H1 (cell line): ENCODE results near the gene CNBD2. TPM values are rescaled to one million over a fixed set of nuclear protein-coding genes. Genes with fewer than 3 reads are reported as not detected.

Experiments used
- CTCF ChIA-PET: fragments of 300-600 bp; sonication (Branson Sonifier 250); formaldehyde crosslinking; loops from one replicate; lab custom pipeline; 2021; ENCODE audit not compliant: partially characterized antibody; lab: Charles Lee
- POLR2A ChIA-PET: fragments of 300-600 bp; sonication (Branson Sonifier 250); formaldehyde crosslinking; loops from one replicate; lab custom pipeline; 2021; ENCODE audit warnings: inconsistent platforms; ENCODE audit not compliant: partially characterized antibody; lab: Charles Lee
- DNase-seq, 2 experiments: peaks; one replicate each; pipeline versions ENCODE4 v3.0.0 to v3.0.0-alpha.2; 2010 to 2022; ENCODE audit warnings: low spot score in 2 of 2, low read depth in 1 of 2, mixed read lengths in 1 of 2
- FAIRE-seq: peaks from 2 replicates; lab custom pipeline; 2011; peaks lifted over from hg19 to GRCh38; lab: Jason Lieb, UNC
- H2AFZ ChIP-seq: 2 replicates; pipeline ENCODE4 v1.8.1; 2012; ENCODE audit warnings: low read length, inconsistent platforms
- H2AK5ac ChIP-seq: 2 replicates; pipeline ENCODE4 v1.6.1; 2013; ENCODE audit warnings: low read depth, low read length
- H2BK120ac ChIP-seq: replicated peaks from 2 replicates; pipeline ENCODE3; 2013; ENCODE audit warnings: low read depth, low read length, inconsistent platforms
- H2BK12ac ChIP-seq: 2 replicates; pipeline ENCODE4 v1.6.1; 2013; ENCODE audit warnings: low read depth, low read length
- H2BK15ac ChIP-seq: 2 replicates; pipeline ENCODE4 v1.6.1; 2013; ENCODE audit warnings: low read length
- H2BK20ac ChIP-seq: 2 replicates; pipeline ENCODE4 v1.6.1; 2013; ENCODE audit warnings: low read length
- H2BK5ac ChIP-seq: 2 replicates; pipeline ENCODE4 v1.6.1; 2013; ENCODE audit warnings: low read depth, low read length
- H3K14ac ChIP-seq: 2 replicates; pipeline ENCODE4 v1.6.1; 2013; ENCODE audit warnings: inconsistent platforms; ENCODE audit not compliant: insufficient read length
- H3K18ac ChIP-seq: 2 replicates; pipeline ENCODE4 v1.6.1; 2013; ENCODE audit warnings: low read length; ENCODE audit errors: extremely low read depth
- H3K23ac ChIP-seq: 2 replicates; pipeline ENCODE4 v1.6.1; 2013; ENCODE audit warnings: inconsistent platforms; ENCODE audit not compliant: insufficient read length
- H3K23me2 ChIP-seq: 2 replicates; pipeline ENCODE4 v1.6.1; 2013; ENCODE audit warnings: low read depth, low read length
- H3K27ac ChIP-seq: 2 replicates; pipeline ENCODE4 v1.6.1; 2011; ENCODE audit warnings: low read depth, low read length, inconsistent platforms
- H3K27me3 ChIP-seq, 4 experiments: replicated peaks in 1 of 4; 1 replicate in 1 of 4; 2 replicates in 3 of 4; pipeline versions ENCODE4 v1.6.1 to v1.8.1; 2011 to 2013; ENCODE audit warnings: low read length in 3 of 4, mild to moderate bottlenecking in 3 of 4, inconsistent platforms in 2 of 4, mixed read lengths in 2 of 4, moderate library complexity in 1 of 4; ENCODE audit not compliant: control insufficient read depth in 3 of 4, insufficient read depth in 3 of 4; ENCODE audit errors: extremely low read depth in 1 of 4
- H3K36me3 ChIP-seq, 4 experiments: 2 replicates each; pipeline versions ENCODE4 v1.6.1 to v1.8.1; 2011 to 2013; ENCODE audit warnings: mild to moderate bottlenecking in 4 of 4, low read length in 3 of 4, moderate library complexity in 2 of 4, control low read depth in 1 of 4, inconsistent platforms in 1 of 4; ENCODE audit not compliant: insufficient read depth in 4 of 4, control insufficient read depth in 2 of 4
- H3K4ac ChIP-seq: replicated peaks from 2 replicates; pipeline ENCODE3; 2013; ENCODE audit warnings: low read length, low read depth, mixed read lengths, inconsistent platforms; ENCODE audit not compliant: insufficient read length
- H3K4me1 ChIP-seq, 4 experiments: replicated peaks in 1 of 4; 1 replicate in 1 of 4; 2 replicates in 3 of 4; pipeline versions ENCODE4 v1.6.1 to v1.8.1; 2011 to 2013; ENCODE audit warnings: low read length in 3 of 4, inconsistent platforms in 2 of 4, mixed read lengths in 1 of 4; ENCODE audit not compliant: insufficient read depth in 4 of 4, control insufficient read depth in 3 of 4
- H3K4me2 ChIP-seq, 2 experiments: 2 replicates each; pipeline versions ENCODE4 v1.6.1 to v1.8.1; 2011 to 2013; ENCODE audit warnings: low read depth in 2 of 2, low read length in 2 of 2, control low read depth in 1 of 2, inconsistent platforms in 1 of 2, mild to moderate bottlenecking in 1 of 2; ENCODE audit not compliant: insufficient read depth in 1 of 2
- H3K4me3 ChIP-seq, 4 experiments: fragments of 200-600, 300-600 bp in 1 of 4; sonication (generic), shearing (Covaris generic), sonication (Bioruptor Twin) in 1 of 4; 2 replicates each; pipeline versions ENCODE4 v1.5.1 to v1.8.1; 2011 to 2016; ENCODE audit warnings: low read length in 4 of 4, low read depth in 3 of 4, control low read depth in 2 of 4, inconsistent platforms in 2 of 4, mild to moderate bottlenecking in 2 of 4, mixed read lengths in 1 of 4, moderate library complexity in 1 of 4; ENCODE audit not compliant: insufficient read depth in 2 of 4; ENCODE audit errors: extremely low read depth in 1 of 4
- H3K56ac ChIP-seq: replicated peaks from 2 replicates; pipeline ENCODE3; 2013; ENCODE audit warnings: low read depth, mild to moderate bottlenecking, mixed read lengths, low read length, inconsistent platforms; ENCODE audit not compliant: insufficient read length
- H3K79me1 ChIP-seq: 2 replicates; pipeline ENCODE4 v1.6.1; 2013; ENCODE audit warnings: low read depth, low read length, control low read depth
- H3K79me2 ChIP-seq, 2 experiments: 2 replicates each; pipeline versions ENCODE4 v1.6.1 to v1.8.1; 2012 to 2013; ENCODE audit warnings: low read length in 2 of 2, mild to moderate bottlenecking in 2 of 2, inconsistent platforms in 1 of 2; ENCODE audit not compliant: insufficient read depth in 2 of 2, control insufficient read depth in 1 of 2
- H3K9ac ChIP-seq, 4 experiments: replicated peaks in 1 of 4; 1 replicate in 1 of 4; 2 replicates in 3 of 4; pipeline versions ENCODE4 v1.6.1 to v1.8.1; 2011 to 2013; ENCODE audit warnings: low read depth in 3 of 4, low read length in 3 of 4, control low read depth in 2 of 4, mild to moderate bottlenecking in 2 of 4, moderate library complexity in 2 of 4, inconsistent platforms in 1 of 4; ENCODE audit errors: extremely low read depth in 1 of 4
- H3K9me3 ChIP-seq, 2 experiments: 2 replicates each; pipeline versions ENCODE4 v1.6.1 to v1.8.1; 2012 to 2013; ENCODE audit warnings: mild to moderate bottlenecking in 2 of 2, moderate library complexity in 2 of 2, control low read depth in 1 of 2, inconsistent platforms in 1 of 2, low read depth in 1 of 2, low read length in 1 of 2, mixed read lengths in 1 of 2; ENCODE audit not compliant: insufficient read depth in 2 of 2
- H4K20me1 ChIP-seq, 2 experiments: replicated peaks in 1 of 2; 2 replicates each; pipeline versions ENCODE3 to v1.8.1; 2011 to 2013; ENCODE audit warnings: inconsistent platforms in 2 of 2, low read length in 2 of 2, mild to moderate bottlenecking in 1 of 2; ENCODE audit not compliant: insufficient read depth in 2 of 2, control insufficient read depth in 1 of 2
- H4K5ac ChIP-seq: 2 replicates; pipeline ENCODE4 v1.6.1; 2013; ENCODE audit warnings: low read length, low read depth, mixed read lengths, inconsistent platforms; ENCODE audit not compliant: insufficient read length
- H4K8ac ChIP-seq: 2 replicates; pipeline ENCODE4 v1.8.0; 2013; ENCODE audit warnings: mild to moderate bottlenecking, moderate library complexity, low read length, inconsistent platforms; ENCODE audit not compliant: insufficient read depth; ENCODE audit errors: extremely low read depth
- H4K91ac ChIP-seq: replicated peaks from 2 replicates; pipeline ENCODE3; 2013; ENCODE audit warnings: low read length, mixed read lengths, inconsistent platforms; ENCODE audit not compliant: insufficient read length
- BACH1 ChIP-seq: IDR thresholded peaks from 2 replicates; pipeline ENCODE4 v1.6.1; 2012; ENCODE audit warnings: low read length, improper control_type of control experiment
- BCL11A ChIP-seq, 2 experiments: IDR thresholded peaks; one replicate each; pipeline ENCODE4 v1.6.1; 2011; ENCODE audit warnings: low read depth in 2 of 2, low read length in 2 of 2, mild to moderate bottlenecking in 2 of 2
- CBX5 ChIP-seq: fragments of 300-800, 300-1000 bp; sonication (generic); IDR thresholded peaks from 2 replicates; pipeline ENCODE4 v1.7.1; 2016; ENCODE audit warnings: antibody characterized with exemption, low read length, low read depth
- CBX8 ChIP-seq: fragments of 300-800, 300-1000 bp; sonication (generic); IDR thresholded peaks from 2 replicates; pipeline ENCODE4 v1.7.1; 2016; ENCODE audit warnings: low read depth, low read length, borderline replicate concordance
- CTCF ChIP-seq, 3 experiments: IDR thresholded peaks; 1 replicate in 2 of 3; 2 replicates in 1 of 3; pipeline versions ENCODE4 v1.5.1 to v1.6.1; 2011; ENCODE audit warnings: low read length in 3 of 3, mild to moderate bottlenecking in 3 of 3, inconsistent platforms in 2 of 3, low read depth in 1 of 3, moderate library complexity in 1 of 3; ENCODE audit not compliant: insufficient read depth in 1 of 3; ENCODE audit errors: control extremely low read depth in 1 of 3
- POU5F1 ChIP-seq: IDR thresholded peaks from 2 replicates; pipeline ENCODE4 v1.6.1; 2011; ENCODE audit warnings: low read depth, mild to moderate bottlenecking, low read length, moderate library complexity
- RAD21 ChIP-seq, 2 experiments: IDR thresholded peaks in 1 of 2; conservative IDR thresholded peaks in 1 of 2; 2 replicates each; pipeline ENCODE4 v1.6.1; 2011; ENCODE audit warnings: low read depth in 2 of 2, low read length in 2 of 2, improper control_type of control experiment in 1 of 2, inconsistent platforms in 1 of 2, mild to moderate bottlenecking in 1 of 2, moderate library complexity in 1 of 2
- SIN3A ChIP-seq, 2 experiments: IDR thresholded peaks in 1 of 2; conservative IDR thresholded peaks in 1 of 2; 2 replicates each; pipeline ENCODE4 v1.6.1; 2011 to 2012; ENCODE audit warnings: low read length in 2 of 2, improper control_type of control experiment in 1 of 2, low read depth in 1 of 2, mild to moderate bottlenecking in 1 of 2
- SP4 ChIP-seq: IDR thresholded peaks from 2 replicates; pipeline ENCODE4 v1.6.1; 2012; ENCODE audit warnings: low read length, inconsistent platforms
- TAF1 ChIP-seq: IDR thresholded peaks from 2 replicates; pipeline ENCODE4 v1.6.1; 2011; ENCODE audit warnings: mild to moderate bottlenecking, low read depth, low read length
- WGBS, 2 experiments: shearing (Covaris generic) in 1 of 2; methylation state at CpG; one replicate each; pipeline versions ENCODE4 v1.1.6 to v1.1.7; 2013 to 2015; ENCODE audit warnings: low lambda C conversion rate in 2 of 2, mixed read lengths in 2 of 2, inconsistent platforms in 1 of 2, low coverage in 1 of 2, missing lambda C conversion rate in 1 of 2; ENCODE audit not compliant: insufficient replicate concordance in 2 of 2, insufficient coverage in 1 of 2, insufficient read length in 1 of 2; ENCODE audit errors: extremely low coverage in 1 of 2, missing lambda C conversion rate in 1 of 2; 5-methylcytosine and 5-hydroxymethylcytosine counted together
- polyA plus RNA-seq, 7 experiments: library from polyadenylated mRNA; depleted of rRNA in 3 of 7; stranded (reverse) in 5 of 7; unstranded in 2 of 7; fragments of >200 nt in 5 of 7; fragments of 200-250 nt in 2 of 7; gene quantifications; 1 replicate in 5 of 7; 2 replicates in 1 of 7; 4 replicates in 1 of 7; pipeline versions ENCODE4 v1.2.1 to v1.2.3, GENCODE V29; 2011 to 2013; ENCODE audit warnings: missing spikeins in 2 of 7, mixed read lengths in 2 of 7
- total RNA-seq: library from RNA; stranded (reverse); fragmentation: NEBNext Ultra II Directional; extraction: Animal tissue kit (Norgen Biotek cat#: 25700); gene quantifications from 2 replicates; pipeline ENCODE4 v1.2.1, GENCODE V29; 2021

CNBD2 gene
- total and polyA plus RNA-seq, 2 of the 8 experiments (the other 6 are each of a cell fraction or from before 2014, with no cell fraction given): 2.6 to 4.5 TPM

- H3K27me3 ChIP-seq: no peaks in the 10 kb centered on the region
- H3K23ac ChIP-seq: no peak overlapping the region
- no peak overlapping the region for H3K4me3 ChIP-seq
- no peak overlapping the region for H3K27ac ChIP-seq
- no peak overlapping the region for H3K4ac ChIP-seq
- H3K4me1 ChIP-seq: no peaks in the 10 kb centered on the region; a peak in 1 of 7 replicates
- H4K8ac ChIP-seq: no peak overlapping the region
- H3K9me3 ChIP-seq: no peaks in the 10 kb centered on the region
- DNase-seq (no peak), FAIRE-seq (no peak)
- no peak overlapping the region for H2BK12ac ChIP-seq
- no peak overlapping the region for H2AFZ ChIP-seq
- H3K23me2 ChIP-seq: no peaks in the 10 kb centered on the region
- no peak overlapping the region for H4K5ac ChIP-seq
- no peak overlapping the region for H3K4me2 ChIP-seq
- H3K79me1 ChIP-seq: no peaks in the 10 kb centered on the region
- no peak overlapping the region for H3K56ac ChIP-seq
- H2BK15ac ChIP-seq: no peak overlapping the region
- no peaks in the 10 kb centered on the region for H4K20me1 ChIP-seq
- no peaks in the 10 kb centered on the region for H3K79me2 ChIP-seq
- ChIA-PET POLR2A (interaction anchor here (1.2 to 1.3 kb wide), 2 partner anchors 12 to 37 kb away, joined by 4 to 7 read pairs; partner anchors contain the start of gene SCAND1), CTCF (interaction anchor here (0.6 to 11.8 kb wide), 42 partner anchors 11 to 1285 kb away, joined by 3 to 244 read pairs (median 4); partner anchors contain the start of genes CNBD2 and SCAND1)
- no peak overlapping the region for H2AK5ac ChIP-seq
- no peak overlapping the region for H2BK120ac ChIP-seq
- H2BK20ac ChIP-seq: no peak overlapping the region
- H3K9ac ChIP-seq: no peak overlapping the region
- no peaks in the 10 kb centered on the region for H3K36me3 ChIP-seq
- H3K18ac ChIP-seq: no peak overlapping the region
- no peak overlapping the region for H3K14ac ChIP-seq
- H4K91ac ChIP-seq: no peak overlapping the region
- no peak overlapping the region for H2BK5ac ChIP-seq
- WGBS, 2 experiments: 52% methylated on average over 3 of the region's 3 CpGs; no CpG with 5 or more reads in 1 of the 2 experiments
- no peak for TF ChIP-seq BCL11A (IDR thresholded peaks at IDR 0.05; ENCODE audit: low read depth in 2 of 2, low read length in 2 of 2)
- TF ChIP-seq TAF1: no peak
- no peak for TF ChIP-seq BACH1
- TF ChIP-seq CBX5: no peak
- no peak for TF ChIP-seq SP4
- peak; percentile 14 to 34; a peak in 2 of 4 replicates for TF ChIP-seq RAD21 (IDR thresholded peaks at IDR 0.05 in 1 of 2, conservative IDR thresholded peaks at IDR 0.05 in 1 of 2; ENCODE audit: low read depth in 2 of 2, low read length in 2 of 2)
- no peak for TF ChIP-seq POU5F1
- peak in 2 of 3 experiments; percentile 30 to 43; a peak in 2 of 4 replicates for TF ChIP-seq CTCF (IDR thresholded peaks at IDR 0.05; ENCODE audit: control extremely low read depth in 1 of 3, insufficient read depth in 1 of 3, low read depth in 1 of 3, low read length in 3 of 3)
- no peak for TF ChIP-seq CBX8
- no peak for TF ChIP-seq SIN3A (conservative IDR thresholded peaks at IDR 0.05 in 1 of 2, IDR thresholded peaks at IDR 0.05 in 1 of 2; ENCODE audit: low read depth in 1 of 2, low read length in 2 of 2)
These were observed 22.9 kb downstream of the CNBD2 start for GRCh38 chr20:35991142-35991771.
